ENCODE measurements around the gene TOR4A.

TOR4A gene

DNA sequence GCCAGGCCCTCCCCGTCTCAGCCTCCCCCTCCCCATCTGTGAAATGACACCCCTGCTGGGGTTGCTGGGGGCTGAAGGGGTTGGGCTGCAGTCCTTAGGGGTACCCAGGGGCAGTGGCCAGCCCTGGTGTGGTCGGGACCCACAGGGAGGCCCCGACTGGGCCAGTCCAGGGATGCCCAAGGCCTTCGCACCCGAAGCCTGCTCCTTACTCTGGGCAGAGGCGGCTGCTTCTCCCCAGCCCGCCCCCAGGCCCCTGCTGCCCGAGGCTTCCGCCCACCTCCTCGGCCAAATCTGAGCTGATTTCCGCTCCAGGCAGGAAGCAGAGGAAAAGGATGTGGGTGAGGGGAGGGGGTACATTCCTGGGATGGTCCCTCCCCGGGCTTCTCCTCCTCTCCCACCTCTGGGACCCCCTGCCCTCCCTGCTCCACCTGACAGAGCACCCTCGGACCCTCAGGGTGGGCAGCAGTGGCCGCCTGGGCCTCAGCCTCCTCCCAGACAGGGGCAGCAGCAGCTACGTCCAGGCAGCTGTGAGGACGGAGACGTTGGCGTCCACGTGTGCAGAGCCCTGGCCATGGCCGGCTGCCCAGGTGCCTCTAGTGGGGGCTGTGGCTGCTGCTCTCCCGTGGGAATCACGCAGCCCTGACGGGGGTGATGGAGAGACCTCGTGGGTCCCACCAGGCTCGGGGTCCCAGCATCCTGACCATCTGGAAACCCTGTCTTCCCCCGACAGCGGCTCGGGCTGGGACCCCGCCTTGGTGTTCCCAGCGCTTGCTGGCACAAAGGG is 28.7 kb downstream of the TOR4A start:
- DNase-seq (ENCODE audit: low spot score), result no peak

DNA sequence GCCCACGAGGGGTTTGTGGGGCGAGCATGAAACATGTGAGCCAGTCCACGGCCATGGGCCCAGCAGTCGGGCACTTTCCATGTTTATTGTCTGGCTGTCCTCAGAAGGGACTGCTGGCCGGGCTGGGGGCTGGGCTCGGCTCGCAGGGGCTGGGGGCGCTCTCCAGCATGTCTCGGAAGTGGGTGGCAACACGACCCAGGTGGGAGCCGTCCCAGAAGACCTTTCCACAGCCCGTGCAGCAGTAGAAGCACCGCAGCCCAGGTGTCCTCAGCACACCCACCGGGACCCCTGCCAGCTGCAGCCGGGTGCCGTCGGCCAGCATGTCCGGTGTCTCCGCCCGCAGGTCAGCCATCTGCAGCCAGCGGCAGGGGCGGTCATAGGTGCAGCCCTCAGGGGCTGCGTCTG is 29.3 kb downstream of the TOR4A start:
- no peak for DNase-seq (ENCODE audit: low spot score)

DNA sequence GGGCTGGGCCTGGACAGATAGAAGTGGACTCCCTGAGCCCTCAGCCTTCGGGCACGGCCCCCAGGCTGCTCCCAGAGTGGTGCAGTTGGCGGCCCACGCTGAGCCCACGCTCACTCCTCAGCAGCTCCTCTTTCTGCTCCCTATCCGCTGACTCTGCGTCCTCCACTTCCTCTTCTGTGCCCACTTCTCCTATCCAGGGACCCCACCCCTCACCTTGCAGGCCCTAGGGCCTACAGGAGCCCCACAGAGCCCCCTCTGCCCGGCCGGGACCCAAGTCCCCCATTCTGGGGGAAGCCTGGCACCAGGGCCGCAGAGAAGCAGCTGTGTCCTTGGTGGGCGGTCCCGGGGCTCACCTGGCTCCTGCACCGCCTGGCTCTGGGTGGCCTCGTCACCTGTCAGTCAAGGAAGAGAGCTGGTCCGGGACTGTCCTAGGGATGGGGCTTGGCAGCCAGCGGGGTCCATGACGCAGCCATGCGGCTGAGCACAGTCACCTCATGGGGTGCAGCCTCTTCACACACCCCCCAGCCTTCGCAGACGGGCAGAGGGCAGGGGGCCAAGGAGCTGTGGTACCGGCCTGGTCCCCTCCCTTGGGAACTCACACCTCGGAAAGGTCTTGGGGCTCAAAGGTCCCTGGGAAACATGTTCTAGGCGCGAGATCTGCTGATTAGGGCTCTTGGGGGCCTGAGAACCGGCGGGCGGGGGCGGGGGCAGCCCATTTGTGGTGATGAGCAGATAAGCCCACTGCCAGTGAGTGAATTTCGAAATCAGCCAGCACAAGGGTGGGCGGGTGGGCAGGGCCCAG is 29.9 kb downstream of the TOR4A start:
- no peak for DNase-seq (ENCODE audit: low spot score)

DNA sequence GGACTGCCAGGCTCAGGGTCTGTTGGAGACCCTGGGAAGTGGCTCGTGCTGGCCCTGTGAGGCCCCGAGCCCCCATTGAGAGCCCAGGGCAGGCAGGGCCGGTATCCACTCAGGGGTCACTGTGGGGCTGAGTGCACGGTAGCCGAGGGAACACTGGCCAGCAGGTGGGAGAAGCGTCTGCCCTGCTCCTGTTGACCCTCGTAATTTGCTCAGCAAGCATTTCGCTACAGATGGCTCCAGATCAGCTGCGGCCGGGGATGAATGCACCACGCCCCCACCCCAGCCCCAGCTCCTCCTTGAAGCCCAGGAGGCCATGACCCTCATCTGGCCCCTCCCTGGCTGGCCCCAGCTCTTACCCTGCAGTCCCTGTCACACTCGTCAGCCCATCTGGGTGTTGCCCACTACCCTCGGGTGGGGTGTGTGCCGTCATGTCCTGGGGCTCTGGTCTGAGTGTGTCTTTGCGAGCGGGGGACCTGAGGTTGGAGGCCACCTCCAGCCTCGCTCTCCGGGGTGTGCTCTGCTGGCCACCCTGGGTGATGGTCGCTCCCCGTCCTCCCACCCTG is 30.6 kb downstream of the TOR4A start:
- DNase-seq (ENCODE audit: low spot score), result no peak

DNA sequence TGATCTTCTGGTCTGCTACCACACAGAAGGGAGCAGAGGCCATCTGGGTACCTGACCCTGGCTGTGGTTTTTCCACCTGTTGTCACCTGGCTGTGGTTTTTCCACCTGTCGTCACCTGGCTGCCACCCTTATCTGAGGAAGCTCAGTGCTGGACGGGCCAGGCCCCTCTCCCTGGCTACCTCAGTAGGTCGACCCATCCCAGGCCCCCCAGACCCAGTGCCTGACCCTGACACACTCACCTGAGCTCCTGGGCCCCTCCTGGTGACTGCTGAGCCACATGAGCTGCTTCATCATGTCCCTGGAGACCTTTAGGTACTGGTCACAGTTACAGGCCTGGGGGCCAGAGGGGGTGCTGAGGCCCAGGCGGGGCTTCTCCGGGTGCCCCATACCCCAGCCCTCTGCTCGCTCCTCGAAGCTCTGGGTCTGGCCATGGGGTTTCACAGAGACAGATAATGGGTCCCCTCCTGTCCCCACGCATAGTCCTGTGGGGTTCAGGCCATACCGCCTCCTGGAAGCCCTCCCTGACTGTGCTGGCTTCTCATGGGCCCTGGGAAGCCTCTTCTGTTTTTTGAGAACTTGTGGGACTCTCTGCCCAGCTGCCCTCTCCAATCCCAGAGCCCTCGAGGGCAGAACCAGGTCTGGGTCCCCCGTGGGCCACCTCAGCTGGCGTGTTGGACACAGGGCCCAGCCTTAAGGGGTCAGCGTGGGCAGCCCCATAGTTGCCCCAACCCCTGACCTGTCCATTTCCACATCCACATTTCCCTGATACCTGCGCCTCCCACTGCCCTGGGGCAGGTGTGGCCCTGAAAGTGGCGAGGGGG is 32.1 kb downstream of the TOR4A start:
- no peak for DNase-seq (ENCODE audit: low spot score)

DNA sequence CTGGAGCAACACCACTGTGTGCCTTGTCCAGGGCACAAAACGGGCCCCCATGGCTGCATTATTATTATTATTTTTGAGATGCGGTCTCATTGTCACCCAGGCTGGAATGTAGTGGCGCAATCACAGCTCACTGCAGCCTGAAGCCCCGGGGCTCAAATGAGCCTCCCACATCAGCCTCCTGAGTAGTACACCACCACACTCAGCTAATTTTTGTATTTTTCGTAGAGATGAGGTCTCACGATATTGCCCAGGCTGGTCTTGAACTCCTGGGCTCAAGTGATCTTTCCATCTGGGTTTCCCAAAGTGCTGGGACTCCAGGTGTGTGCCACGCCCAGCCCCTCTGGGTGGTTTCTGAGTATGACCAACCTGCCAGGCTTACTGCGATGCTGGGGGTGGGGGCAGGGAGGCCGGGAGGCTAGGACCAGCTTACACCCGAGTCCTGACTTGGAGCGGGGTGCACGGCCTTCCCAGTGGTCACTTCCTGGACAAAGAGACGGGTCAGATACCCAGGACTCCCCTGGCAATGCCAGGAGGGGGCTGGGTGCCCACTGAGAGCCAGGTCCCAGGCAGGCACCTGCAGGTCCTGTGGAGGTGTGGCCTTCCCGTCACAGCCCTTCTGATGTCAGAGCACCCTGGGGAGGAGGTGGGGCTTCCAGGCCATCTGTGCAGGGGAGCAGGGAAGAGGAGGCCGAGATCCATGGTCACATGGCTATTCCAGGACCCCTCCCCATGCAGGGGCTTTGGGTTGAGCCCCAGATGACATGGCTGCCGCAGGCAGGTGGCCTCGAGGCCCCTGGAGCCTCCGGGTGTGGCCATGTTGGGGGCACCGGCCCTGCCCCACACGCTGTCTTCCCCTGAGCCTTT is 32.9 kb downstream of the TOR4A start:
- DNase-seq (ENCODE audit: low spot score), result no peak

DNA sequence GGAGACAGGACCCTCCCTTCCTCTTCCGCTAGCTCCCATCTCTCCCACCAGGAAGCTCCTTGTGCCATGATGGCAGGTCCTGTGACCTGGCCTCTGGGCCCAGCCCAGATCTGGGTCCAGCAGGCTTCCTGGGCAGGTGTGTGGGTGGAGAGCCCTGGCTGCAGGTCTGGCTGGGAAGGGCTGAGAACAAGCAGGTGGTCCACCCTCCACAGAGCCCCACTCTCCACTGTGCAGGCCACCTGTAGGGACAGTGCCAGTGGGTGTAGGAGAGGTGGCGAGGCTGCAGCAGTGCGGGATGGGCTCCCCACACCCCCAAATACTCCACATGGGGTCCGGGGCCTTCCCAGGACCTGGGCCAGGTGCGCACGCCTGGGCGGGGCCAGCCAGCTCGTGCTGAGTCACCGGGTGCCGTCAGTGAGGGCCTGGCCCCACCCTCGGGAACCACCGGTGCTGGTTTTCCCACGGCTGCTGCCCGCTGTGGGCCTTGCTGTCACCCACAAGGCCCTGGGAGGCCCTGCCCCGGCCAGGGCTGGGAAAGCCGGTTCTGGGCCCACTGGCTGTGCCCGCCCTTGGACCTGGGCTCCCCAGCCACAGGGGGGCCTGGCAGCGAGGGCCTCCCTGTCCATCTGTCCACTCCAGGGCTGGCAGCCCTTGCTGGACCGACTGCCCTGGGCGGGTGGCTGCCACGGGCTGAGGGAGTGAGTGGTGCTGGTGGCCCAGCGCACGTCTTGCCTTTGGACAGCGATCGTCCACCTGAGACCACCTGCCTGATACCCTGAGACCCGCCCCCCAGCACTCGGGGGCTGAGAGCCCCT is 33.9 kb downstream of the TOR4A start:
- no peak for DNase-seq (ENCODE audit: low spot score)

DNA sequence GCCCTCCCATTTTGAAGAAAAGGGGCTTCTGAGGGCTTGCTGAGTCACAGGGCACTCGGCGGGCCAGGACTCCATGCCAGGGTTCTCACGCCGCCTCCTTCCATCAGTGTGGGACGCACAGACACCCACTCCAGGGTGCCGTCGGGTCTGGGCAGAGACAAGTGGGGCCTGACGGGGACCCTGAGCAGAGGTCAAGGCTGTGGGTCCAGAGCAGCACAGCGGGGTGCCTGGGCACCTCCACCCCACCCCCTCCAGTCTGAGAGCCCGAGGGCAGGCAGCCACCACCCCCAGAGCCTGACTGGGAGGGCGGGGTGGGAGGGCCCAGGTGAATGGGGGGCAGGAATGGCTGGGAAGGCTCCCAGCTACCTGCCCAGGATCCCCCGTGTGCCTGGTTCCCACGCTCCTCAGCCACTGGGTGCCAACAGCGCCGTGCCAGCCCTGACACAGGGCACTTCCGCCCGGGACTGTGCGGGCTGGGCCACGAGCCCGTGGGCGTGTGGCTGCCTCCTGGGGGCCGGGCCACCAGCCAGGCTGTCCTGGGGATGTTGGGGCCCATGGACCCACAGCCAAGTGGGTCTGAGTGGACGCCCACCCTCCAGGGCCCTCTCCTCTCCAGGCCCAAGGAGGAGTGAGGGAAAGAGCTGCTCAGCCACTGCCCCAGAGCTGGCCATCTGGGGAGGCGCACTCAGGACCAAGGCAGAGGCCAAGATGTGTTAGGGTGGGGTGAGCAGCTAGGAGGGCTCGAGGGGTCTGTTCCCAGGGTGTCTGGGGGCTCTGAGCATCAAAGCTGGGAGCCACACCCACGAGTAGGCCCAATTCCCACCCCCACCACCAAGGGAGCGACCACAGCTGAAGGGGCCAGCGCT is 34.7 kb downstream of the TOR4A start:
- DNase-seq (ENCODE audit: low spot score), result no peak

DNA sequence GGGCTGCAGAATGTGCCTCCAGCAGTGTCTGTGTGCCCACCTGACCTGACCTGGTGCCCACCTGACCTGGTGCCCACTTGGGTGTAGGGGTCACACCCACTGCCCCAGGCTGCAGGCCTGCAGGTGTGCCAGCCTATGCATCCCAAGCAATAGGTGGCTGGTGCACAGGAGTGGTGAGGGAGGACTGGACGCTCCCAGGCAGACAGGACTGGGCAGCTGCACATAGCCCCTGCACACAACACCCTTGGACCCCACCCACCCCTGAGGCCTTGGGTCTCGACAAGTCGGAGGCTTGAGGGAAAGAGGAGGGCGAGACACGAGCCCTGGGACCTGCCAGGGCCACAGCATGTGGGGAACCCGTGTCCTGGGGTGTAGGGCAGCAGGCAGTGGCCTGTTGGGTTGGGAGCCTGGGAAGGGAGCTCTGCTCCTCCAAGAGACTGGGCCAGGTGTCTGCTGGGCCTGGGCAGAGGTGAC is 35.4 kb downstream of the TOR4A start:
- DNase-seq (ENCODE audit: low spot score), result no peak

DNA sequence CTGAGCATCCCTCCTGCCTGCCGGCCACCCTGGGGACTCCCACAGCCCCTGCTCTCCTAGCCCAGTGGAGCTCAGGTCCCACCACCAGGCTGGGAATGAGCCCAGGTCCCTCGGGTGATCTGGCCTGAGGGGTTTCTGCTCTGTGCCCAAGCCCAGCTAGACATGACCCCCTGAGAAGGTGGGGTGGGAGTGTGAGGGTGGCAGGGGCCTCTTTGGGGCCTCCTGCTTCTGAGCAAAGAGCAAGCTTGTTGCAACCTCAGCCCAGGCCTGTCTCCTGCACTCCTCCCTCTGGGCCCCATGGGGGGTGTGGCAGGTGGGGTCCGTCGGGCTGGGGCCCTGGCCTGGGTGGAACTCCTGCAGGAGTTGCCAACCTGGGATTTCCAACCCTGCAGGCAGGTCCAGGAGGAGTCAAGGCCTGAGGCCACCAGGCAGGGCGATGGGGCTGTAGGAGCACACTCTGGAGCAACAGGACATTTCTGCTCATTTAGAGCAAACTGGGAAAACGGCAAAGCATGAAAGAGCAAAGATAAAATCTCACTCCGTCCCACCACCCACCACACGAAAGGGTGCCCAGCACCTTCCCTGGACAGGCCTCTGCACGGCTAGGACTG is 35.9 kb downstream of the TOR4A start:
- no peak for DNase-seq (ENCODE audit: low spot score)

DNA sequence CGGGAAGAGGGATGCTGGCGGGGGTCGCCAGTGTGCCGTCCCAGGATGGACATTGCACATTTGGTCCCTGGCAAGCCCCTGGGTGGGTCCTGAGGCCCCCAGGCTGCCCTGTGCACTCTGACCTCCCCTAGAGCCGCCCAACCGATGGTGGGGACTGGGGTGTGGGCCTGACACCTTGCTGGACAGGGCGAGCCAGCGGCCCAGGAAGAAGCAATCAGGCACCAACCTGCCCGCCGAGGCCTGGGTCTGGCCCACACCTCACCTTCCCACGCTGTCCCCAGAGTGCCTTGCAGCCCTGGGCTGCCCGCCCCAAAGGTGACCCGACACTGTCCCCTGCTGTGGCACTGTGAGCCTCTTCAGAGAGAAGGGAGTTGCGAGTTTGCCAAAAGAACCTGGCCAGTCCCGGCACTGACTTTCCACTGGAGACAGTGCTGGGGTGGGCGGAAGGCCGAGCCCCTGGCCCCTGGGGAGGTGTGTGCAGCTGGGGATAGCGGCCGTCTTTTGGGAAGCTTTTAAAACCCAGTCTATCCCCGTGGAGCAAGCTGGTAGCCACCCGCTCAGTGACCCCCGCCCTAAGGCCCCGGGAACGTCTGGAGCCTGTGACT is 36.5 kb downstream of the TOR4A start:
- DNase-seq (ENCODE audit: low spot score), result no peak

DNA sequence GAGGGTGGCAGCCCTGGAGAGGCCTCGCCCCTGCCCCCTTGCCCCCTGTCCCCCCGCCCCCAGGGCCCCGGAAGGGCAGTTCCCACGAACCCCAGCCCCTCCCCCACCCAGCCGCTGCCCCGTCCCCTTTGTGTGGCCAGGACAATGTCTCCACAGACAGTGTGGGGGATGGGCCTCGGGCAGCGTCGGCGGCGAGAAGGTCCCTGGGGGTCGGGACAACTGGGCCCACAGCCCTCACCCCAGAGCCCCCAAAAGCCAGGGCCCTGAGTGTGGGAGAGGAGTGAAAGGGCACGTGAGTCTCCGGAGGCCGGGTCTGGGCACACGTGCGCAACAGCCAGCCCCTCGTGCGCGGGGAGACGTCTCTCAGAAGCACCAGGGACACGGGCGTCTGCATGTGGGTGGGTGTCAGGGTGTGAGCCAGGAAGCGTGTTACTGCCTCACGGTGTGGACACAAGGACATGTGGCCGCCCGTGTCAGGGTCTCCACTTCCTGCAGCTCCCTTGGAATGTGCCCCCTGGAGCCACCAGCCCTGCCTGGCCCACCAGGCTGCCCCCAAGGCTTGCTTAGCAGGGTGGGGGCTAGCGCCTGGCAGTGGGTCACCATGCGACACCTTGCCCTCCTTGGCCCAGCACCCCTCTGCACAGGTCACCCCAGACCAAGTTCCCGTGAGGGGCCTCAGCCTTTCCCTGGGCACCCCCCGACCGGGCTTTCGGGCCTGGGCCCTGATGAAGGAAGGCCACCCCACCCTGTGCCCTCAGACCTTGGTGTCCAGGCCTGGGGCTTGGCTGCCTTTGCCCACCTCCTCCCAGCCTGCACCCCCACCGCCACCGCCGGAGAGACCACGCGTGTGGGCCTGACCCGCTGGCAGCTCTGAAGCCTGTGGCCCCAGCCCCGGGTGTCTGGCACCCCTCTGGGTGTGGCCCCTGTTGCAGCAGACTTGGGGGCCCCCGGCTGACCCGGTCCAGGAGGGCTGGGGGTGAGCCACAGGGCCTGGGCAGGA is 37.3 kb downstream of the TOR4A start:
- DNase-seq (ENCODE audit: low spot score), result no peak

DNA sequence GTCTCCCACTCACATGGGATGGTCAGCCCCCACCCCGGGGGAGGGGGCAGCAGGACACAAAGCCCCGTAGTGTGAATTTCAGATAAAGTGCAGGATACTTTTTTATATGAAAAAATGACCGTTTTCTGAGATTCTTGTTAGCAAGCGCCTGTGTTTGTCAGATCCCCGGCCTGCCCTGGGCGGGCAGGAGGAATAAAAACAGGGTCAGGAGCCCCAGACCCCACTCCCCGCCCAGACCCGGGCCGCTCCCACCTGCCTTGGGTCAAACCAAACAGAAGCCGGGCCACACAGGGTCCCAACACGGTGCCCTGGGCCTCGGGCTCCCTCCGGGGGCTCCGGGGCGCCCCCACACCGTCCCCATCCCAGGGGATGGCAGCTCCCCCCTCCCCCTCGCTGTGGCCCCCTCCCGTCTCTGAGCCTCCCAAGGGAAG is 38.1 kb downstream of the TOR4A start:
- DNase-seq (ENCODE audit: low spot score), result no peak

DNA sequence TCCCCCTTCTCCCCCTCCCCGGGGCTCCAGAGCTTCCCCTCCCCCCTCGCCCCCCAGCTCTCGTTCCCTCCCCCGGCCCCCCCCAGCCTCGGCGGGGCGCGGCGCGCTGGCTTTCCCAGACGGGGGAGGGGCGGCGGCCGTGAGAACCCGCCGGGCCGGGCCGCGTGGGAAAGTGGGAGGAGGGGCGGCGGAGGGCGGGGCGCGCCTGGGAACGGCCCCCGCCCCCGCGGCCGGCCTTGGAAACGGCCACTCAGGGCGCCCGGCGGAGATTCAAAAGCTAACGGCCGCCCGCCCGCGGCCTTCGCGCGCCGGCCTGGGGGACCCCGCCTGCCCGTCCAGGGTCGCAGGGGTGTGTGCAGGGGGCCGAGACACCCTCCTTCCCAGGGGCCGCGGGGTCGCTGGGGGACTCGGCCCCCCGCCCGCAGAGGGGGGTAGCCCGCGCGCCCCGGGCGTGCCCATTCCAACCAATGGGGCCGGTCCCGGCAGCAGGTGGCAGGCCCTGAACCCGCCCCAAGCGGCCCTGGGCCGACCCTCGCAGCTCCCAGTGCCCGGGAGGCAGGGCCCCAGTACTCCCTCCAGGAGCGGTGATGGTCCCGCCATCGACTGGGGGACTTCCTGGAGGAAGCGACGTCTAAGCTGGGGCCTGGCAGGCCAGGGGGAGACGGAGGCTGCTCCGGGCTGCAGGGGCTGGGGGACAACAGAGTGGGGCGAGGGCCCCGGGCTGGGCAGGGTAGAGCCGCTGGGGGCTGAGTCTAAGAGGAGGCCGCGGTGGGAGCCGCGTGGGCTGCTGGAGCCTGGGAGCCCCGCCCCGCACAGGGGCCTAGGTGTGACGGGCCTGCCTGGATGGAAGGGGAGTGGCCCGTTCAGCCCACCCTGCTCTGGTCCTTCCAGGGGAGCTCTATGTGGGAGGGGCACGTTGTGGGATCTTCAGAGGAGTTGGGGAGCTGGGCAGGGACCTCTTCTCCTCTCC is 38.8 kb downstream of the TOR4A start:
- no peak for DNase-seq (ENCODE audit: low spot score)

DNA sequence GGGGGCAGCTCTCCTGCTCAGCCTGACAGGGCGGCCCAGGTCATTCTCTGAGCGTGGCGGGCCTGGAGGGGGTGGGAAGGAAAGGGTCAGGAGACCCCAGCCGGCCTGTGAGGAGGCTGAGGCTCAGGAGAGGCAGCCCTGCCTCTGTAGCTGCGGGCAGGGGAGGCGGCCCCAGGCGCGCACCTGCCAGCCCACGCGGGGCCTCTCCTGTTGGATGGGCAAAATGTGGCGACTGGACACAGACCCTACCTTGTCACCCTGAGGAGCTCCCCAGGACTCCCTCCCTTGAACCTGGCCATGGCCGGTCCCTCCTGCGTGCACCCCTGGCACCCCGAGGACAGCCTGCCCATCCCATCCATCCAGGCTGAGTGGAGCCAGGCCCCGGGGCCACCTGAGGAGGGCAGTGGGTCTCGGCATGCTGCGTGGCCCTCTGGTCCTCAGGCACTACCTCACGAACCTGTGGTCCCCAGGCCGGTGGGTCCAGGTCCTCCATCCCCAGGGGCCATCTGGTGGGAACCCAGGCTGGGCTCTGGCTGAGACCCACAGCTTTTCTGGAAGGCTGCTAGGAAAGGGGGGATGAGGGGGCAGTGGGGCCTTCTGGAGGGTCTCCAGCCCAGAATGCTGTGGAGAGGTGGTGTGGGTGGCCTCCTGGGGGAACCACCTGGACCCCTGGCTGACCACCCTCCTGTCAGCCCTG is 39.6 kb downstream of the TOR4A start:
- DNase-seq (ENCODE audit: low spot score), result no peak

Data from Ammon's horn (tissue), 1 donor.